NCI-H345 treated with DMSO at 0.1 percent for 48 hours (cell line): ENCODE measurements around the gene MYL1.

ENCODE experiments used
- DNase-seq: peaks from one replicate; lab custom pipeline; 2025; ENCODE audit not compliant: unreplicated experiment; lab: John Stamatoyannopoulos, UW

MYL1 gene

DNA sequence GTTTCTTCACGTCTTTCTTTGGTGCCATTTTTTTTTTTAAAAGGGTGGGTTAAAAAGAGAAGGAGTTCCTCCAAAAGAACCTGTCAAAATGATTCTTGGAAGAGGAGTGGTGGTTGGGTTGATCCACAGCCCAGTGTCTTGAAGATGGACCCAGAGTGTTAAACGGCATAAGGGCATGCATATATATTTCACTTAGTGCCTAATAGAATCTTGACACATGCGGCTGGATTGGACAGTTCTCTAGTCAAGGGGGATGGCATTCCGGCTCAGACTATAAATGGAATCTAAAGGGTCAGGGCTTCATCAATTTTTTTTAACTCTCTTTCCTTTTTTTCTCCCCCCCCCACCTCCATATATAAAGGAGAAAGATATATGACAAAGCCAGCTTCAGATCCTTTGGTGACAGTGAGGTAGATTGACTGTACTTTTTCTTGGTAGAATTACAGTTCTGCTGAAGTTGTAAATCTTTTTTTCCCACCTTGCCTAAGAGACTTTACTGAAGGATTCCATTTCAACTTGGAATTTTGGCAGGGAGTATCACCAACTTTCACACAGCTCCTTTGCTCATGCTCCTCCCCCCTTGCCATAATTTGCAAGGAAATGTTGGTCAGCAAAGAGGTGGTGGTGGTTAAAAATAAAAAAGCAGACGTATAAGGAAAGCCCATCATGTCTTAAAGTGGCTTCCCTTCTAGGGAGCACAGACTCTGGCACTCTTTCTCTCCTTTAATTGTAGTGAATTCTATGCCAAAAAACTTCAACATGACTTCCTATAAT lies at the start of gene MYL1:
MYL1 (minus strand) TSS at position 160 of the 774 bp plus-strand sequence; CDS start at position 28, 132 bp downstream.
- DNase-seq: no peak

DNA sequence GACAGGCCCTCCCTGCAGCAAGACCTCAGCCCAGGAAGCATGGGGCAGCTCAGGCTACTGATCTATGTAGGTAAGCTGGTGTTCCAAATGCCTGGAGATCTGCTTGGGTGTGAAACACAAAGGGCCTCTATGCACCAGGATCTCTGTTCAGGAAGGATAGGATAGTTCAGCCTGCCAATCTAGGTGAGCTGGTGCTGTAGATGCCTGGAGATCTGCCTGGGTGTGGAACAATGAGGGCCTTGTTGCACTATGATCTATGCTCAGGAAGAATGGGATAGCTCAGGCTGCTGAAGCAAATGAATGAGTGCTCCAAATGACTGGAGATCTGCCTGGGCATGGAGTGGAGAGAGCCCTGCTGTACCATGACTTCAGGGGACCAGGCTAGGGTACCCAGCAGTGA lies 48.9 kb upstream of the MYL1 start:
- DNase-seq: no peak

DNA sequence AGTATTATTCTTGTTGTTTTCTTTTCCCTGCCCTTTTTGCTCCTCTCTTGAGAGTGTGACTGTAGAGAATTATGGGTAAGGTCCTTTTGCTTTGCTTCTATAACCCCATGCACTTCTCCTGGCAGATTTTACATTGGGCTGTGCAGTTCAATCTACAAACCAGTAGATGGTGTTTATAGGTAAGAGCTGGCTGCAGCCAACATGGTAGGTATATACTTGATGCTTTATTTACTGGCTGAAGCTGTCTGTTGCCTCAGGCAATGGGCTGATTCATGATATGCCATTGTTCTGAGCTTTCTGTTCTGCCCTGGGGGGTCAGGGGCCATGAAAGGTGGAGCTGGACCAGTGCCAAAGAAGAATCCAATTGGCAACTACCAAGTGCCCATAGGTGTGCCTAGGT lies 48.3 kb upstream of the MYL1 start:
- no peak for DNase-seq

DNA sequence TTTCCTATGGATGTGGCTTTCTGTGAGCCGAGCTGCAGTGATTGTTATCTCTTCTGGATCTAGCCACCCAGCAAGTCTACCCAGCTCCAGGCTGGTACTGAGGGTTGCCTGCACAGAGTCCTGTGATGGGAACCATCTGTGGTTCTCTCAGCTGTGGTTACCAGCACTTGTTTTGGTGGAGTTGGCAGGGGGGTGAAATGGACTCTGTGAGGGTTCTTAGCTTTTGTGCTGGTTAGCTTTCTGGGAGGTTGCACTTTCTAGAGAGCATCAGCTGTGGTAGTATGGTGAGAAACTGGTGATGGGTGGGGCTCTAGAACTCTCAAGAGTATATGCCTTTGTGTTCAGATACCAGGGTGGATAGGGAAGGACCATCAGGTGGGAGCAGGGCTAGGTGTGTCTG lies 45.4 kb upstream of the MYL1 start:
- DNase-seq: no peak

DNA sequence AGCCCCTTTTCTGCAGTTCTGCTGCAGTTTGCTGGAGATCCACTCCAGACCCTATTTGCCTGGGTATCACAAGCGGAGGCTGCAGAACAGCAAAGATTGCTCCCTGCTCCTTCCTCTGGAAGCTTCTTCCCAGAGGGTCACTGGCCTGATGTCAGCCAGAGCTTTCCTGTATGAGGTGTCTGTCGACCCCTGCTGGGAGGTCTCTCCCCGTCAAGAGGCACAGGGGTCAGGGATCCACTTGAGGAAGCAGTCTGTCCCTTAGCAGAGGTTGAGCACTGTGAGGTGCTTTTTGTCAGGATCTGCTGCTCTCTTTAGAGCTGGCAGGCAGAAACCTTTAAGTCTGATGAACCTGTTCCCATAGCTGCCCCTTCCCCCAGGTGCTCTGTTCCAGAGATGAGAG lies 42.0 kb upstream of the MYL1 start:
- no peak for DNase-seq

DNA sequence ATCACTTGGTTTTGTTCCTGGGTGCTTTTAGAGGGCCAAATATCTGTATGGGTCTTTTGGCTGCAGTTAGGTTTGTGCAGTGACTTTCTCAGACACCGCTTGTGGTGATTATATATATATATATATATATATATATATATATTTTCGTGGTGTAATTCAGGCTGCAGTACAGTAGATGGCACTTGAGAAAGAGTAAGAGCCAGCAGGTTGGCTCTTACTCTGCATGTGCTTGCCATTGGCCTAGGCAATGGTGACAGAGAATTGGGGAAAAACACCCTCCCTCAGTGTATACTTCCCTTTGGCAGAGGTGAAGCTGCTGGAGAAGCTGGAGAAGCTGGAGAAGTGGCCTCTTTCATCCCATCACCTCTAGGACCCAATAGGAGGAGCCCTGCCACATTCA lies 22.2 kb upstream of the MYL1 start:
- DNase-seq: no peak

DNA sequence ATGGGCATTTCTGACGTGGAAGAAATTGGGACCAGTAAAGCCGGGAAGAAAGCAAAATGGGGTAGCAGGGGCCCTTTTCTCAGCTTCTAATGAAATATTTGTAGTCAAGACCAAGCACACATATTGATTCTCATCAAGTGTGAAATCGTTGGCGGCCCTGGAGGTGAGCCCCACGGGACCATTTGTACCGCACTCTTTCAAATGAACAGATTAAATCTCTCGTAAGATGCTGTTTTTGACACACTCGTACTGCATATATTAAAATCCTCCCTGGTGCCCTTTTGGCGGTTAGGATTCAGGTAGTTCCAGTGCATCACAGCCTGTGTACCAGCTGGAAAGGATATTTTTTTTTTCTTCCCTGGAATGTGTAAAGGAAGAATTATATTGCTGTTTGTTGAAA lies 9.9 kb upstream of the MYL1 start:
- DNase-seq: no peak

DNA sequence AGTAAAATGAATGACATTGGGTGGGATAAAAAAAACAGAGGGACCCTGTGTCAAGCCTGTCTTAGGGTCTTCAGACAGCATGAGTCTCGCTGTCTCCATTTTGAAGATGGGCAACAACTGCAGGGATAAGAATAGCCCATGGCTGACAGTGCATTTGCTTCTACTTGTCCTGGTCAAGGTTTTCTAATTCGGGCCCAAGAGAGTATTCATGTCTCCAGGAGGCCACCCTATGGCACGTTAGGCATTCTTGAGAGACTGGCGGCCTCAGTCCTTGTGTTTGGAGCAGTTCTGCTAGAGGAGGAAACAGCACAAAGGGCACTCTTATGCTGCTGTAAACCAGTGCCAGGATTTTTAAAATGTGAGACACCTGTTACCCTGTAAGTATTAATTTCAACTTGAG lies 9.5 kb upstream of the MYL1 start:
- no peak for DNase-seq

DNA sequence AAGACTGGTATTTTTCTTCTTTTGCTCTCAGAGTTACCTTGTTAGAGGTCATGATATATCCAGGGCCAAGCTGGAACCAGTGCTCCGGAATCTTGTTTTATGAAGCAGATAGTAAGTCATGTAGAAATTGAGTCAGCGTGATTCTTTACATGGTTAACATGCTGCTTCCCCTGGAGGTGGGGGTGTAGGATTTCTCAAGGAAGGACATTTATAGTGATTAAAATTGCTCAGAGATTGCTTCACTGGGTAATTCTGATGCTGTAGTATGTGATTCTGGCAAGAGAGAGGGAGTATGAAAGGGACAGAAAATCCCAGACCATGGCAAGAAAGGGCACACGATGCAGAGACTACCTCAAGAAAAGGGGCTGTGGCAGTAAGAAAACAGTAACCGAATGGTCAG lies 8.0 kb upstream of the MYL1 start:
- no peak for DNase-seq

DNA sequence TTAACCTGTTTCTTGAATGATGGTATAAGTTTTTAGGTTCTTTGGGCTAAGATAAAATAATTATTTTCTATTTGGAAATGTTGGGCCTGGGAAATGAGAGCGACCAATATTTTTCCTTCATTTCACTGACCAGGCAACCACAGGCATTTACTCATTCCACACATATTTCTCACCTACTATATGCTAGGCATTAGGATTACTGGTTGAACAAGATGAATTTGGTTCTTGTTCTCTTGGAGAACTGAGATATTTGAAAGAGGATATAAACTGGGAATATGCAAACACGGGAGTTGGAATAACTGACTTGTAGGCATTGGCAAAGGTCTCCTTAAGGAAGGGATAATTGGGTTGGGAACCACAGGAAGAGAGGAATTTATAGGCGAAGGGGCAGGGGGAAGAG lies 3.9 kb upstream of the MYL1 start:
- no peak for DNase-seq

DNA sequence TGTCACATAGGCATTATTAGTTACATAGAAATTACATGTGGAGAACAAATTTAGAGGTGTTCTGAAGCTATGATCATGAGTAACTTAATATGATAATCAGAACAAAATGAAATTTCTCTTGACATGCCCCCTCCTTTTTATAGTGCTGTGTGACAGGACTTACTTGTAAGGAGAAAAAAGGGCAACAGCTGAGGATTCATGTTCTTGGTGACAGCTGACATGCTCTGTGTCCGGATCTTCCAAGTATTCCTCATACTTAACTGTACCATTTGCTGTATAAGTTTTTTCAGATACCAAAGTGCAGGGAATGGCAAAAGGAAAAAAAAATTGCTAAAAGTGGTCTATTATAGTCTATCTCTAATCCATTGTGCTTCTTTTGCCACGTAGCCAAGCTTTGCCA lies 3.5 kb upstream of the MYL1 start:
- DNase-seq: no peak

DNA sequence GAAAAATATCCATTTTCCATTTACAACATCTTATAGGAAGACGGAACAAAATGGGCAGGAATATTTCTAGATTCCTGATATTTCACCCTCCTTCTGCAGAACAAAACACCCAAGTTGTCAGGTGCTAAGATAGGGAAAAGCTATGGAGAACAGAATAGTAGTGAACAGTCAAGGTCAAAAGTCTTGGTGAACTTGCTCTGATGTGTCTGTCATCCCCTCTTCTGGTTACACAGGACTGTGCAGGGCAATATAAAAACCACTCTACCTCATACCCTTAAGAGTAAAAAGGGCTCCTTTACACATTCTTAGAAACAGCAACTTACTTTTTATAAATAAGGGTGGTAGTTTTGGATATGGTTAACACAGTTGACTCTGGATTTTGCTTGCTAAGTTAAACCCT lies 4.4 kb downstream of the MYL1 start:
- no peak for DNase-seq

DNA sequence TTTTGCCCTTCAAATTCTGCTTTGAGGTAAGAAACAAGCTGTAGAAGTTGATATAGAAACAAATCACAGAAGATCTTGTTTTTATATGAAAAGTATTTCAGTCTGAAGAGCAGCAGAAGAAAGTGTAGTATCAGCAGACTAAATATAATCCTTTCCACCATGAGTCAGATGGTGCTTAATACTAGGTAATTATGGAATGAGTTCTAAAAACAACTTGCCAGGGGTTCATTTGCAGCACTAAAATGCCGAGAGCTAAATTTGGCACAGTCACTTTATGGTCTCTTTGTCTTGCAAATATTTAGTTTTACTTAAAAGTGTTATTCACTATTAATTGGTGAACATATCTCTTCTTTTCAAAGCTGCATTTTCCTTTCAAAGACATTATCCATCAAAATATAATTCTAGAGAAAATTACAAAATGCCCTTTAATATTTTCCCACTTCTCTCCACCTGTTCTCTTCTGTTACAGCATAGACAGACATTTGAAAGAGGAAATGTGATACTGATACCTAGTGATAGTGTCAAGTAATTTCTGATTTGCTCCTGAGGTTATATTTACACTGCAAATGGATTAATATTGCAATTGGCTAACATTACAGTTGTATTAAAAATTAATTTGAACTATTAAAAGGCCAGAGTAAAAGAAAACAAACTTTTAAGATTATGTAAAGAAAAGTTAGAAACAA lies 5.3 kb downstream of the MYL1 start:
- no peak for DNase-seq

DNA sequence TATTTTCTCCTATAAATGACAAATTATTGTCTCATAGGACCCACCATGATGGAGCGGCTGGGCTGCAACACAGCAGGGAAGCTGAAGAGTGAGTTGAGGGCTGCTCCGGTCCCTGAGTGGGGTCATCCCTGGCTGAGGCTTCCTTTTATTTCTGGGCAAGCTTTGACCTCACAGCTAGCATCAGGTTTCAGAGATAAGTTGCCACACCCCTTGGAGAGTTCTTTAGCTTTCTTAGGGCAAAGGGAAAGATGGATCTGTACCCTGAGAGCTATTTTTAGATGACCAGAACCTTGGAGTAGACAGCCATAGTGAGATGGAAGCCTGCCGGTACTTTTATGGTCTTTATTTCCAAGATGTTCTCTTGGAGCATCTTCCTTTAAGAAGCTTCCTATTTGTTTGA lies 11.5 kb downstream of the MYL1 start:
- DNase-seq: no peak

DNA sequence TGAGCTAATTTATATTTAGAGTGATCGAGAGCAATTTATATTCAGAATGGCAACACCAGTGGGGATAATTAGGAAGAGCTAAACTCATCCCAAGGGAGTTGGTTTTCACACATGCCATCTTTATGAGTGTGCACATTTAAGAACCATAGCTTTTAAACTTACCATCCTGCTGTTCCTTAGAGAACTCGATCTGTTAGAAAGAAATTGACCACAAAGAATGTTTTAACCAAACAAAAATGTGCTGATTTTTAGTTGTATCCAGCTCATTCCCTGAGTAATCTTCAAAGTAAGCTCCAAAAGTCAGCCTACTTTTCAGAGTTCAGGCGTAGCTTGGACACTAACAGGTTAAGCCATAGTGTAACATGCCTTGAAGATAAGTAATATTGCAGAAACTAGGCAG lies 12.6 kb downstream of the MYL1 start:
- no peak for DNase-seq

DNA sequence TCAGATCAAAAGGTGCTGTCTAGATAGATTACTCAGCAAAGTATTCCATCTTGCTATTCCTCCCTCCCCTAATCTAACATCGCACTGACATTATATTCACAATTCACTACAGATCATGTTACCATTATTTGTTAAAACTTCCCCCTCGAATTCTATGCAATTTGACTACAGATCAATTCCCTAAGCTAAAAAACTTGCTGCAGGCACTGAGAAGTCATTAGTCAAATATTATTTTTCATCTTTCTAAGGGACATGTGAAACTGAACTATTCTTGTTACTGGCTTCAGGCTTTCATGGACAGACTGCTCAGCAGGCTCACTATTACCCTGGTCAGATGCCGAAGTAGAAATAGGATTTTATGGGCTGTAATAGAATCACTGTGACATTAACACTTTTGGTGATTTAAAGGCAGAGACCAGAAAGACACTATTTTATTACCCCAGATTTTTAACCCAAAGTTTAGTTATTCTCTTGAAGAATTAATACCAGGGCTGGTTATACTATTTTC lies 15.1 kb downstream of the MYL1 start:
- DNase-seq: no peak

DNA sequence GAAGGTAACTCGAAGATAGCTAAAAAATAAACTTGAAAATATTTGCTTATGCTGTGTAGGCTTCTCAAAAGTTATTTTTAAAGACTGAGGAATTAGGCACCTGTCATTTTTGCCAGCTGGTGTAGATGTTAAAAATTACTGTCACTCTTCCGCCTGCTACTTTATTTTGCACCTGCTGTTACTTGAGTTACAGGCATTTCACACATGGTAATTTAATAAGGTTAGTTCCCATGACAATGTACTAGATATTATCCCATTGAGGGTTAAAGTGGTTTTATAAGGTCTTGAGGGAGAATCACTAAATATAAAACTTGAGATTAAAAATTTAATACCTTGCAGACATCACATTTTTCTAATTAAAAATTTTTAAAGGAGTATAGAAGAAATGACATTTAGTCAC lies 26.6 kb downstream of the MYL1 start:
- no peak for DNase-seq

DNA sequence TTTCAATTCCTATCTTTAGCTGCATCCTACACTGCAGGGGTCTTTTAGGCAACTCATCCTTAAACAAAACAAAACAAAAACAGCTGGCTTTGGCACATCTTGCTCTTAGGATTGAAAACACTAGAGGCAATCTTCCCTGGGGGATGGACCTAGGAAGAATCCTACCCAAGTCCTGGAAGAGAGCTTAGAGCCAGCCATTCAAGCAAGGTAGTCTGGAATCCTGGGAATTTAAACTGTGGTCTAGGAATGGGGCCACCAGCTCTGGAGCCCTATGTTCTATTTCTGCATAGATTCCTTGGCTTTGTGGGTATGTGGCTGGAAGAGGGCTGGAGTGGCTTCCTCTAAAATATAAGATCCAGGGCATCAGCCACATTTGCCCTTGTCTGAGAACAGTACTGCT lies 27.7 kb downstream of the MYL1 start:
- no peak for DNase-seq

DNA sequence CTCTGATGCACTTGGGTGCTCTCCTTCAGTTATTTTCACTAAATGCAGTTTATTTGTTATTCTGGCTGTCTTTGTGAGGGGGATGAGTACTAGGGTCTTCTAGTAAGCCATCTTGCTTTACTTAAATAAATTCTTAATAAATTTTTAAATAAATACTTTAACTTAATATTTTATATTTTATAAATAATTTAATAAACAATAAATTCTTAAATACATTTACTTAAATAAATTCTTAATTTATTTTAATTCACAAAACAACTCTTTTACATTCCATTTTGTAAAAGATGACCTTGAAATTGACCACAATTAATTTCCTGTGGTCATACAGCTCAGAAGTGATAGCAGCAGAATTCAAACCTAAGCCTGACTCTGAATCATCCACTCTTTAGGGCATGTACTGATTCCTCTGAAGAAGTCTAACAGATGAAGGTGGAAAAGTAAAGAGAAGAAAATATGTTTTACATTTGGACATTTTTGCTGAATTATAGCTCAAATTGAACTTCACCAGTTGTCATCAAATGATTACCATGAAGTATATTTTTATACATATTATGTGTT lies 28.8 kb downstream of the MYL1 start:
- DNase-seq: no peak

DNA sequence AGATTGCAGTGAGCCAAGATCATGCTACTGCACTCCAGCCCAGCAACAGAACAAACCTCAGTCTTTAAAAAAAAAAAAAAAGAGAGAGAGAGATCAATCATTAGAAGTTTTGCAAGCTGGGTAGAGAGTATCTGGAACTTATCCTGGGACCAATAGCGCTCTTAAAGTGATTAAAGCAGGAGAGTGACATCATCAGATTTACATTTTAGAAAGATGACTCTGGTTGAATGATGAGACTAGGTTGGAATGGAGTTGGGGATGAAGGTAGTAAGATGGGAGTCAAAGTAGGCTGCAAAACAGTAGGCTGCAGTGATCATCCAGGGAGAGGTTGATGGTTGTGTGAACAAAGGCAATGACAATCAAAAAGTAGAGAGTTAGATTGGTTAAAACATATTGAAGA lies 37.8 kb downstream of the MYL1 start:
- DNase-seq: no peak

DNA sequence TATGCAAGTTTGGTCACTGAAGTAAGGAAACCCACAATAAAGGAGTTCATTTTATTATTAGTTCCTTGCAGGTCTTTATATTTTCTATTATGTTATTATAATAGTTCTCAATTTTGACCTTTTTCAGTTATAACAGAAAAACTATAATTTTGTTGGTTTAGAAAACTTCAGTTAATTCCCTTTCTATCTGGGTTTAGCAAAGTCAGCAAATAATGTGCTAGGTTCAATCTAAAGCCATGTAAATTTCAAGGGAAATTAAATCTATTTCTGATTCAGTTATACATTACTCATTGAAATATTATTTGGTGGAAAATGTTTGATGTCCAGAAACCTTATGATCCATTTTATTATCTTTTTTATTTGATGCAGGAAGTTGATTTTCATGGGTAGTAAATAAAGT lies 43.7 kb downstream of the MYL1 start:
- no peak for DNase-seq

DNA sequence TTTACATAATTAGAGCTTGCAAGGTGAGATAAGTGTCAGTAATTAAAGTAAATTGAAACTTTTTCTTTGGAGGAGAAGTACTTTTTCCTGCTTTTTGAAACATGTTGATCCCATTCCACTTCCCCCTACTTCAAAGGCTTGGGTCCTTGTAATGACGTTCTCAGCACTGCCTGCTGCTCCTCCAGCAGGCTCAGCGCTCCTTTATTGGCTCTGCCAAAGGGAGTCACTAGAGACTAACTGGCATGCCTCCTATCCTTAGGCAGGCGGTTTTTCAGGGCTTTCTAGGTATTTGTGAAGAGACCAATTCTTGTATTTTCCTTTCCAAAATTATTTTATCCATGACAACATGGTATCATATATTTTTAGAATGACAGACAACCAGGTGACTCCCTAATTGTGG lies 45.8 kb downstream of the MYL1 start:
- no peak for DNase-seq
